Measurements from ENCODE around the gene GPR107. TPM values are rescaled to one million over a fixed set of nuclear protein-coding genes. Genes with fewer than 3 reads are reported as not detected.

GPR107 gene
- total RNA-seq, 4 donors from 2014 or later = 24.6 to 41.8 (median 34.1) TPM

GRCh38 chr9:130024597-130024994 lies 29.1 kb upstream of the GPR107 start:
- 74% methylated on average over 5 of the region's 5 CpGs for WGBS
- DNase-seq (ENCODE audit: low spot score in 2 of 2) = no peak

GRCh38 chr9:130026583-130027340 lies 26.9 kb upstream of the GPR107 start:
- no peak overlapping the region for H3K4me3 ChIP-seq
- TF ChIP-seq POLR2AphosphoS5 (IDR thresholded peaks at IDR 0.05) = no peak
- TF ChIP-seq, protein P1, sequence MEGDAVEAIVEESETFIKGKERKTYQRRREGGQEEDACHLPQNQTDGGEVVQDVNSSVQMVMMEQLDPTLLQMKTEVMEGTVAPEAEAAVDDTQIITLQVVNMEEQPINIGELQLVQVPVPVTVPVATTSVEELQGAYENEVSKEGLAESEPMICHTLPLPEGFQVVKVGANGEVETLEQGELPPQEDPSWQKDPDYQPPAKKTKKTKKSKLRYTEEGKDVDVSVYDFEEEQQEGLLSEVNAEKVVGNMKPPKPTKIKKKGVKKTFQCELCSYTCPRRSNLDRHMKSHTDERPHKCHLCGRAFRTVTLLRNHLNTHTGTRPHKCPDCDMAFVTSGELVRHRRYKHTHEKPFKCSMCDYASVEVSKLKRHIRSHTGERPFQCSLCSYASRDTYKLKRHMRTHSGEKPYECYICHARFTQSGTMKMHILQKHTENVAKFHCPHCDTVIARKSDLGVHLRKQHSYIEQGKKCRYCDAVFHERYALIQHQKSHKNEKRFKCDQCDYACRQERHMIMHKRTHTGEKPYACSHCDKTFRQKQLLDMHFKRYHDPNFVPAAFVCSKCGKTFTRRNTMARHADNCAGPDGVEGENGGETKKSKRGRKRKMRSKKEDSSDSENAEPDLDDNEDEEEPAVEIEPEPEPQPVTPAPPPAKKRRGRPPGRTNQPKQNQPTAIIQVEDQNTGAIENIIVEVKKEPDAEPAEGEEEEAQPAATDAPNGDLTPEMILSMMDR (IDR thresholded peaks at IDR 0.05) = no peak
- no peak for TF ChIP-seq POLR2A (IDR thresholded peaks at IDR 0.05)
- TF ChIP-seq EP300 (IDR thresholded peaks at IDR 0.05) = no peak
- H3K9me3 ChIP-seq = no peaks in the 10 kb centered on the region
- H3K36me3 ChIP-seq = no peaks in the 10 kb centered on the region
- no peak for DNase-seq (ENCODE audit: low spot score in 2 of 2)
- peaks cover 40% of the 10 kb centered on the region for H3K4me1 ChIP-seq
- H3K27ac ChIP-seq = no peak overlapping the region
- no peaks in the 10 kb centered on the region for H3K27me3 ChIP-seq
- WGBS = 91% methylated on average over 2 of the region's 2 CpGs

More at GRCh38 chr9:130024597-130024994, 29.1 kb upstream of the GPR107 start:
- Histone ChIP-seq H3K9me3 (no peaks in the 10 kb centered on the region), H3K27ac (no peak overlapping the region), H3K4me1 (peaks cover 30% of the 10 kb centered on the region), H3K27me3 (no peaks in the 10 kb centered on the region), H3K4me3 (no peak overlapping the region), H3K36me3 (no peaks in the 10 kb centered on the region)
- TF ChIP-seq, protein P1 (IDR thresholded peaks at IDR 0.05) = no peak
- TF ChIP-seq EP300 (IDR thresholded peaks at IDR 0.05) (no peak), POLR2AphosphoS5 (IDR thresholded peaks at IDR 0.05) (no peak)

DNA sequence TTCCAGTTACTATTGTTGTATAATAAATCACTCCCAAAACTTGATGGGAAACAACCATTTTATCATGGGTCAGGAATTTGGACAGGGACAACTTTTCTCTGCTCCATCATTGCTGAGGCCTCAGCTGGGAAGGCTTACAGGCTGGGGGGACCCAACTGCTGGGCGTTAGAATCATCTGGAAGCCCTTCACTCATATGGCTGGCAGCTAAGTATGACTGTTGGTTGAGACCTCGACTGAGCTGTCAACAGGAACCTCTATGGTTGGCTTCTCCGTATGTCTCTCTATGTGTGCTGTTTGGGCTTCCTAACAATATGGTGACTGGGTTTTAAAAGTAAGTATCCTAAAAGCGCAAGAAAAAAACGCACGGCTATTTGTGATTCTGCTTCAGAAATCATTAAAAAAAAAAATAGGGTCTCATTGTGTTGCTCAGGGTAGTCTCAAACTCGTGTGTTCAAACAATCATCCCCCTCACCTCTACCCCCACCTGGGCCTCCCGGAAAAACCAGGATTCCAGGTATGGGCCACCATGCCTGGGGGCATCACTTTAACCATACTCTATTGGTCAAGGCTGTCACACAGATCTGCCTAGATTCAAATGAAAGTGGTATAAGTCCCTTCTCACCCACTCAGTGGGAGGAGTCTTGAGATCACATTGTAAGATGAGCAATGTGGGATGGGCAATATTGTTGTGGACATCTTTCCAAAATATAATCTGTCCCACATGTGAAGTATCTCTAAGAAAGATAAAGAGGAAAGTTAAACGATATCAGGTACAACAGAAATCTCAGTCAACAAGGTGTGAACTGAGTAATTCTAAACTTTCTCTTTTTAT lies 26.0 kb upstream of the GPR107 start:
- no peak overlapping the region for H3K4me3 ChIP-seq
- 82% methylated on average over 9 of the region's 9 CpGs for WGBS
- DNase-seq (ENCODE audit: low spot score in 2 of 2) = no peak
- no peaks in the 10 kb centered on the region for H3K9me3 ChIP-seq
- no peak overlapping the region for H3K27ac ChIP-seq
- peaks cover 47% of the 10 kb centered on the region for H3K4me1 ChIP-seq
- no peaks in the 10 kb centered on the region for H3K36me3 ChIP-seq
- TF ChIP-seq POLR2AphosphoS5 (IDR thresholded peaks at IDR 0.05) (no peak), POLR2A (IDR thresholded peaks at IDR 0.05) (no peak), EP300 (IDR thresholded peaks at IDR 0.05) (no peak)
- TF ChIP-seq, protein P1 (IDR thresholded peaks at IDR 0.05) = no peak
- no peaks in the 10 kb centered on the region for H3K27me3 ChIP-seq

DNA sequence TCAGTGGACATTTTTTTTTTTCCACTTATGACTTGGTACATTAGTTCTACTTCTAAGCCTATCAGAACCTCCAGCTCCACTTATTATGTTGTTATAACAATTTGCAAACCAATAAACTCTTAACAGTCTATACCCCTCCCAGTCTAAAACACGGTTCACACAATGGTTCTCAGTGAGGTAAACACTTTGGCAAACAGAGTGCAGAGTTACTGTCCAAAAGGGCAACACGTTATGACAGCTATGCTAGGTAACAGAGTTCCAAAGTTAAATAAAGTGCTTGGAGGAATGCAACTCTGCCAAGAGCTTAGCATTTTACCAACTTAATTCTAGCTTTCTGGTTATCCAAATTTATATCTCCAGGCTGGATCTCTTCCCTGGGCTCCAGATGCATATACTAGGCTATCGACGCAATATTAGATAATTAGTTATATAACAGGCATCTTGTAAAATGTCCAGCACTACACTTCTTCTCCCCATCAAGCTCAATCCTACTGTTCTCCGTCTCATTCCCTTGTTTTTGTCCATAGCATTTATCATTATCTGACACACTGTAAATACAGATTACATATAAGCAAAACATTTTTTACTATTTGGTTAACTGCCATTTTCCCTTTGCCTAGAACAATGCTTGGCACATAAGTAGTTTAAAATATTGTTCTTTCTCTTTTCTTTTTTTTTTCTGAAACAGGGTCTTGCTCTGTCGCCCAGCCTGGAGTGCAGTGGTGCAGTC lies 25.0 kb upstream of the GPR107 start:
- H3K27ac ChIP-seq = no peak overlapping the region
- H3K27me3 ChIP-seq = no peaks in the 10 kb centered on the region
- peaks cover 45% of the 10 kb centered on the region for H3K4me1 ChIP-seq

More for the DNA sequence above, 25.0 kb upstream of the GPR107 start:
- no peaks in the 10 kb centered on the region for H3K36me3 ChIP-seq
- no peak for DNase-seq (ENCODE audit: low spot score in 2 of 2)
- H3K9me3 ChIP-seq = no peaks in the 10 kb centered on the region
- 35% methylated on average over 6 of the region's 6 CpGs for WGBS
- TF ChIP-seq POLR2AphosphoS5 (IDR thresholded peaks at IDR 0.05) (no peak), POLR2A (IDR thresholded peaks at IDR 0.05) (no peak), EP300 (IDR thresholded peaks at IDR 0.05) (no peak)
- TF ChIP-seq, protein P1 (IDR thresholded peaks at IDR 0.05) = no peak
- no peak overlapping the region for H3K4me3 ChIP-seq

Data from suprapubic skin (tissue), 4 donors.